Measurements from ENCODE around the gene TTC12. TPM values are rescaled to one million over a fixed set of nuclear protein-coding genes. Genes with fewer than 3 reads are reported as not detected.

The TTC12 gene
- total and polyA plus RNA-seq, 2 of the 8 experiments (the other 6 are each of a cell fraction or from before 2014, with no cell fraction given), result 4.7 to 9.0 TPM

DNA sequence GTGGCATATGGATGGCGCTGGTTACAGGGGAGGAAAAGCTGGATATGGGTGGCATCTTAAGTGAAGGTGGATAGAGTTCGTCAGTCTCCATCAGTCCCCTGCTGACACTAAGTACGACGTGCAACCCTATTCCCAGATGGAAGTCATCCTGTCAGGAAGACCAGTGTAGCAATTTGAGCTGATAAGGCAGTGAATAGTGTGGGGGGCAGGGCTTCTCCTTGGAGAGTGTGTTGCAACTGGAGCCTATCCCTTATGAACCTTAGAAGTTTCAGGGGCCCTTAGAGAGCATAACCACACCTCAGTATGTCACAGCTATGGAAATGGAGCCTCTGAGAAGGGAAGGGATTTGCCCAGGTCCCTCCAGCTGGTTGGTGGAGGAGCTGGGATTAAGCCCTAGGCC lies 37.1 kb downstream of the TTC12 start:
- H3K4ac ChIP-seq (replicated peaks; ENCODE audit: insufficient read length, low read depth, low read length), result no peak overlapping the region
- CTCF ChIA-PET (ENCODE audit: partially characterized antibody), result interaction anchor here (1.4 to 2.9 kb wide), 4 partner anchors 15 to 37 kb away, joined by 4 to 8 read pairs (median 7); partner anchors contain the start of gene ANKK1
- FAIRE-seq, result no peak
- TF ChIP-seq SP1 (IDR thresholded peaks at IDR 0.05; ENCODE audit: low read depth, low read length), result no peak
- TF ChIP-seq TAF1 (IDR thresholded peaks at IDR 0.05; ENCODE audit: low read depth, low read length), result no peak
- TF ChIP-seq RNF2 (IDR thresholded peaks at IDR 0.05; ENCODE audit: borderline replicate concordance, low read depth, low read length, missing control alignments, poor library complexity, severe bottlenecking), result no peak
- TF ChIP-seq KDM5A (IDR thresholded peaks at IDR 0.05; ENCODE audit: low read length), result no peak
- TF ChIP-seq, protein P1, sequence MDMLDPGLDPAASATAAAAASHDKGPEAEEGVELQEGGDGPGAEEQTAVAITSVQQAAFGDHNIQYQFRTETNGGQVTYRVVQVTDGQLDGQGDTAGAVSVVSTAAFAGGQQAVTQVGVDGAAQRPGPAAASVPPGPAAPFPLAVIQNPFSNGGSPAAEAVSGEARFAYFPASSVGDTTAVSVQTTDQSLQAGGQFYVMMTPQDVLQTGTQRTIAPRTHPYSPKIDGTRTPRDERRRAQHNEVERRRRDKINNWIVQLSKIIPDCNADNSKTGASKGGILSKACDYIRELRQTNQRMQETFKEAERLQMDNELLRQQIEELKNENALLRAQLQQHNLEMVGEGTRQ (IDR thresholded peaks at IDR 0.05; ENCODE audit: low read length), result no peak
- TF ChIP-seq SP4 (IDR thresholded peaks at IDR 0.05; ENCODE audit: low read length), result no peak
- TF ChIP-seq POLR2AphosphoS5 (IDR thresholded peaks at IDR 0.05; ENCODE audit: low read depth, low read length), result no peak
- TF ChIP-seq MAFK (IDR thresholded peaks at IDR 0.05; ENCODE audit: low read depth, low read length), result no peak
- no peak for TF ChIP-seq BACH1 (IDR thresholded peaks at IDR 0.05; ENCODE audit: low read length)
- TF ChIP-seq GTF2F1 (IDR thresholded peaks at IDR 0.05; ENCODE audit: borderline replicate concordance, low read depth, low read length), result no peak
- TF ChIP-seq, protein P2, sequence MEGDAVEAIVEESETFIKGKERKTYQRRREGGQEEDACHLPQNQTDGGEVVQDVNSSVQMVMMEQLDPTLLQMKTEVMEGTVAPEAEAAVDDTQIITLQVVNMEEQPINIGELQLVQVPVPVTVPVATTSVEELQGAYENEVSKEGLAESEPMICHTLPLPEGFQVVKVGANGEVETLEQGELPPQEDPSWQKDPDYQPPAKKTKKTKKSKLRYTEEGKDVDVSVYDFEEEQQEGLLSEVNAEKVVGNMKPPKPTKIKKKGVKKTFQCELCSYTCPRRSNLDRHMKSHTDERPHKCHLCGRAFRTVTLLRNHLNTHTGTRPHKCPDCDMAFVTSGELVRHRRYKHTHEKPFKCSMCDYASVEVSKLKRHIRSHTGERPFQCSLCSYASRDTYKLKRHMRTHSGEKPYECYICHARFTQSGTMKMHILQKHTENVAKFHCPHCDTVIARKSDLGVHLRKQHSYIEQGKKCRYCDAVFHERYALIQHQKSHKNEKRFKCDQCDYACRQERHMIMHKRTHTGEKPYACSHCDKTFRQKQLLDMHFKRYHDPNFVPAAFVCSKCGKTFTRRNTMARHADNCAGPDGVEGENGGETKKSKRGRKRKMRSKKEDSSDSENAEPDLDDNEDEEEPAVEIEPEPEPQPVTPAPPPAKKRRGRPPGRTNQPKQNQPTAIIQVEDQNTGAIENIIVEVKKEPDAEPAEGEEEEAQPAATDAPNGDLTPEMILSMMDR (IDR thresholded peaks at IDR 0.05; ENCODE audit: control extremely low read depth in 1 of 3, insufficient read depth in 1 of 3, low read depth in 1 of 3, low read length in 3 of 3), result no peak

More for the DNA sequence above, 37.1 kb downstream of the TTC12 start:
- Histone ChIP-seq H4K91ac (replicated peaks; ENCODE audit: insufficient read length, low read length) (no peak overlapping the region), H3K18ac (ENCODE audit: extremely low read depth, low read length) (no peak overlapping the region), H2BK20ac (ENCODE audit: low read length) (no peak overlapping the region), H2BK5ac (ENCODE audit: low read depth, low read length) (no peak overlapping the region), H4K5ac (ENCODE audit: insufficient read length, low read depth, low read length) (no peak overlapping the region), H2AK5ac (ENCODE audit: low read depth, low read length) (no peak overlapping the region), H2BK12ac (ENCODE audit: low read depth, low read length) (no peak overlapping the region), H3K27me3 (replicated peaks in 1 of 4; ENCODE audit: control insufficient read depth in 3 of 4, extremely low read depth in 1 of 4, insufficient read depth in 3 of 4, low read length in 3 of 4) (no peaks in the 10 kb centered on the region), H3K4me2 (ENCODE audit: insufficient read depth in 1 of 2, low read depth in 2 of 2, low read length in 2 of 2) (no peak overlapping the region), H2BK15ac (ENCODE audit: low read length) (no peak overlapping the region), H4K20me1 (replicated peaks in 1 of 2; ENCODE audit: control insufficient read depth in 1 of 2, insufficient read depth in 2 of 2, low read length in 2 of 2) (no peaks in the 10 kb centered on the region), H3K14ac (ENCODE audit: insufficient read length) (no peak overlapping the region), H3K4me1 (replicated peaks in 1 of 4; ENCODE audit: control insufficient read depth in 3 of 4, insufficient read depth in 4 of 4, low read length in 3 of 4) (no peaks in the 10 kb centered on the region), H3K9ac (replicated peaks in 1 of 4; ENCODE audit: extremely low read depth in 1 of 4, low read depth in 3 of 4, low read length in 3 of 4) (no peak overlapping the region), H4K8ac (ENCODE audit: extremely low read depth, insufficient read depth, low read length) (no peak overlapping the region; the same call in 1 of the 2 replicates), H3K27ac (ENCODE audit: low read depth, low read length) (no peak overlapping the region), H2AFZ (ENCODE audit: low read length) (no peak overlapping the region), H3K36me3 (ENCODE audit: control insufficient read depth in 2 of 4, insufficient read depth in 4 of 4, low read length in 3 of 4) (peaks cover 0 to 2% (median 0%) of the 10 kb centered on the region in 4 experiments; a peak in 1 of 8 replicates), H3K79me1 (ENCODE audit: low read depth, low read length) (no peaks in the 10 kb centered on the region), H3K4me3 (ENCODE audit: extremely low read depth in 1 of 4, insufficient read depth in 2 of 4, low read depth in 3 of 4, low read length in 4 of 4) (no peak overlapping the region), H3K56ac (replicated peaks; ENCODE audit: insufficient read length, low read depth, low read length) (no peak overlapping the region), H2BK120ac (replicated peaks; ENCODE audit: low read depth, low read length) (no peak overlapping the region), H3K9me3 (ENCODE audit: insufficient read depth in 2 of 2, low read depth in 1 of 2, low read length in 1 of 2) (no peaks in the 10 kb centered on the region), H3K23ac (ENCODE audit: insufficient read length) (no peak overlapping the region), H3K79me2 (ENCODE audit: control insufficient read depth in 1 of 2, insufficient read depth in 2 of 2, low read length in 2 of 2) (no peaks in the 10 kb centered on the region), H3K23me2 (ENCODE audit: low read depth, low read length) (no peaks in the 10 kb centered on the region)
- POLR2A ChIA-PET (ENCODE audit: partially characterized antibody), result no interaction called here
- 81% methylated on average over 4 of the region's 4 CpGs; no CpG with 5 or more reads in 1 of the 2 experiments for WGBS, 2 experiments (ENCODE audit: extremely low coverage in 1 of 2, insufficient coverage in 1 of 2, insufficient read length in 1 of 2, insufficient replicate concordance in 2 of 2, low coverage in 1 of 2, low lambda C conversion rate in 2 of 2, missing lambda C conversion rate in 1 of 2)
- DNase-seq (ENCODE audit: low read depth in 1 of 2, low spot score in 2 of 2), result no peak
